ENCODE data around the gene LAMA3. TPM values are rescaled to one million over a fixed set of nuclear protein-coding genes. Genes with fewer than 3 reads are reported as not detected.

Gene LAMA3
- total RNA-seq, 1 donor from 2014 or later: not detected

GRCh38 chr18:23953984-23954383 is 264.7 kb downstream of the LAMA3 start:
- DNase-seq (ENCODE audit: low spot score): no peak
- Mint-ChIP-seq H3K27me3 (ENCODE audit: insufficient read depth) (peaks cover 17% of the 10 kb centered on the region), H3K4me1 (ENCODE audit: low read depth) (peaks cover 5% of the 10 kb centered on the region), H3K36me3 (ENCODE audit: low read depth) (no peaks in the 10 kb centered on the region), H3K27ac (no peak overlapping the region), H3K9me3 (no peaks in the 10 kb centered on the region), H3K4me3 (no peak overlapping the region)
- intact Hi-C loops (cut with micrococcal nuclease): no loop called here

GRCh38 chr18:23956483-23956882 is 267.2 kb downstream of the LAMA3 start:
- intact Hi-C loops (cut with micrococcal nuclease): no loop called here
- H3K4me1 Mint-ChIP-seq (ENCODE audit: low read depth): no peaks in the 10 kb centered on the region
- peaks cover 16% of the 10 kb centered on the region for H3K27me3 Mint-ChIP-seq (ENCODE audit: insufficient read depth)
- DNase-seq (ENCODE audit: low spot score): no peak
- H3K36me3 Mint-ChIP-seq (ENCODE audit: low read depth): peaks cover 2% of the 10 kb centered on the region
- no peak overlapping the region for H3K27ac Mint-ChIP-seq
- H3K4me3 Mint-ChIP-seq: no peak overlapping the region
- no peaks in the 10 kb centered on the region for H3K9me3 Mint-ChIP-seq

- Mint-ChIP-seq H3K9me3 (no peaks in the 10 kb centered on the region), H3K4me1 (ENCODE audit: low read depth) (no peaks in the 10 kb centered on the region), H3K27me3 (ENCODE audit: insufficient read depth) (peaks cover 11% of the 10 kb centered on the region), H3K36me3 (ENCODE audit: low read depth) (peaks cover 2% of the 10 kb centered on the region), H3K27ac (no peak overlapping the region), H3K4me3 (no peak overlapping the region)
- DNase-seq (ENCODE audit: low spot score): no peak
- intact Hi-C loops (cut with micrococcal nuclease): no loop called here
Observed at GRCh38 chr18:23958036-23958435, 268.8 kb downstream of the LAMA3 start.

GRCh38 chr18:23963443-23964165 is 274.4 kb downstream of the LAMA3 start:
- DNase-seq (ENCODE audit: low spot score): no peak
- Mint-ChIP-seq H3K4me1 (ENCODE audit: low read depth) (peaks cover 34% of the 10 kb centered on the region), H3K36me3 (ENCODE audit: low read depth) (peaks cover 2% of the 10 kb centered on the region), H3K4me3 (no peak overlapping the region), H3K27ac (no peak overlapping the region), H3K9me3 (no peaks in the 10 kb centered on the region), H3K27me3 (ENCODE audit: insufficient read depth) (peaks cover 8% of the 10 kb centered on the region)
- intact Hi-C loops (cut with micrococcal nuclease): loop anchor here (1.0 to 2.0 kb wide), 2 partner anchors 113 to 156 kb away; no protein-coding TSS in a partner anchor

GRCh38 chr18:23964282-23965238 is 275.3 kb downstream of the LAMA3 start:
- peaks cover 2% of the 10 kb centered on the region for H3K36me3 Mint-ChIP-seq (ENCODE audit: low read depth)
- intact Hi-C loops (cut with micrococcal nuclease): loop anchor here (1.0 to 2.0 kb wide), 2 partner anchors 112 to 155 kb away; no protein-coding TSS in a partner anchor
- peaks cover 8% of the 10 kb centered on the region for H3K27me3 Mint-ChIP-seq (ENCODE audit: insufficient read depth)
- no peaks in the 10 kb centered on the region for H3K9me3 Mint-ChIP-seq
- H3K27ac Mint-ChIP-seq: peak overlapping the region; percentile 62
- DNase-seq (ENCODE audit: low spot score): no peak
- H3K4me3 Mint-ChIP-seq: no peak overlapping the region
- peaks cover 43% of the 10 kb centered on the region for H3K4me1 Mint-ChIP-seq (ENCODE audit: low read depth)

GRCh38 chr18:23966909-23967308 is 277.7 kb downstream of the LAMA3 start:
- Mint-ChIP-seq H3K27ac (no peak overlapping the region), H3K36me3 (ENCODE audit: low read depth) (no peaks in the 10 kb centered on the region), H3K4me3 (no peak overlapping the region), H3K4me1 (ENCODE audit: low read depth) (peaks cover 59% of the 10 kb centered on the region), H3K9me3 (no peaks in the 10 kb centered on the region), H3K27me3 (ENCODE audit: insufficient read depth) (peaks cover 2% of the 10 kb centered on the region)
- intact Hi-C loops (cut with micrococcal nuclease): no loop called here
- no peak for DNase-seq (ENCODE audit: low spot score)

- H3K36me3 Mint-ChIP-seq (ENCODE audit: low read depth): no peaks in the 10 kb centered on the region
- peaks cover 64% of the 10 kb centered on the region for H3K4me1 Mint-ChIP-seq (ENCODE audit: low read depth)
- no peaks in the 10 kb centered on the region for H3K9me3 Mint-ChIP-seq
- intact Hi-C loops (cut with micrococcal nuclease): no loop called here
- no peak overlapping the region for H3K27ac Mint-ChIP-seq
- no peak for DNase-seq (ENCODE audit: low spot score)
- peaks cover 2% of the 10 kb centered on the region for H3K27me3 Mint-ChIP-seq (ENCODE audit: insufficient read depth)
- no peak overlapping the region for H3K4me3 Mint-ChIP-seq
Observed at GRCh38 chr18:23967321-23968089, 278.3 kb downstream of the LAMA3 start.

- H3K4me3 Mint-ChIP-seq: no peak overlapping the region
- intact Hi-C loops (cut with micrococcal nuclease): no loop called here
- peaks cover 68% of the 10 kb centered on the region for H3K4me1 Mint-ChIP-seq (ENCODE audit: low read depth)
Observed at GRCh38 chr18:23968638-23969604, 279.7 kb downstream of the LAMA3 start.

GRCh38 chr18:23969664-23970063 is 280.4 kb downstream of the LAMA3 start:
- DNase-seq (ENCODE audit: low spot score): no peak
- no peaks in the 10 kb centered on the region for H3K36me3 Mint-ChIP-seq (ENCODE audit: low read depth)
- intact Hi-C loops (cut with micrococcal nuclease): no loop called here
- H3K9me3 Mint-ChIP-seq: no peaks in the 10 kb centered on the region
- H3K4me1 Mint-ChIP-seq (ENCODE audit: low read depth): peaks cover 62% of the 10 kb centered on the region
- no peak overlapping the region for H3K27ac Mint-ChIP-seq
- no peak overlapping the region for H3K4me3 Mint-ChIP-seq
- peaks cover under 1% of the 10 kb centered on the region for H3K27me3 Mint-ChIP-seq (ENCODE audit: insufficient read depth)

More at GRCh38 chr18:23968638-23969604, 279.7 kb downstream of the LAMA3 start:
- no peak for DNase-seq (ENCODE audit: low spot score)
- Mint-ChIP-seq H3K27ac (no peak overlapping the region), H3K27me3 (ENCODE audit: insufficient read depth) (peaks cover 1% of the 10 kb centered on the region), H3K9me3 (no peaks in the 10 kb centered on the region), H3K36me3 (ENCODE audit: low read depth) (no peaks in the 10 kb centered on the region)

GRCh38 chr18:23970161-23971096 is 281.2 kb downstream of the LAMA3 start:
- no peak overlapping the region for H3K4me3 Mint-ChIP-seq
- peaks cover 5% of the 10 kb centered on the region for H3K27me3 Mint-ChIP-seq (ENCODE audit: insufficient read depth)
- peaks cover 56% of the 10 kb centered on the region for H3K4me1 Mint-ChIP-seq (ENCODE audit: low read depth)
- intact Hi-C loops (cut with micrococcal nuclease): no loop called here
- no peaks in the 10 kb centered on the region for H3K9me3 Mint-ChIP-seq
- DNase-seq (ENCODE audit: low spot score): no peak
- peak overlapping the region; percentile 15 for H3K27ac Mint-ChIP-seq
- no peaks in the 10 kb centered on the region for H3K36me3 Mint-ChIP-seq (ENCODE audit: low read depth)

GRCh38 chr18:23971097-23971440 is 281.8 kb downstream of the LAMA3 start:
- Mint-ChIP-seq H3K4me3 (no peak overlapping the region), H3K4me1 (ENCODE audit: low read depth) (peaks cover 53% of the 10 kb centered on the region), H3K27ac (peak overlapping the region; percentile 15), H3K27me3 (ENCODE audit: insufficient read depth) (peaks cover 7% of the 10 kb centered on the region), H3K9me3 (peaks cover 3% of the 10 kb centered on the region), H3K36me3 (ENCODE audit: low read depth) (peaks cover under 1% of the 10 kb centered on the region)
- intact Hi-C loops (cut with micrococcal nuclease): no loop called here
- DNase-seq (ENCODE audit: low spot score): no peak
